Vagina (tissue), 2 donors: ENCODE measurements around the gene SLAMF9.

Source experiments
- CTCF ChIP-seq, 3 experiments: fragments of 450-650 bp in 2 of 3; fragments of 200-600 bp in 1 of 3; sonication (generic) in 1 of 3; IDR thresholded peaks; one replicate each; pipeline ENCODE4 v1.5.1; 2017 to 2019; ENCODE audit warnings: antibody characterized with exemption in 3 of 3, mild to moderate bottlenecking in 2 of 3, moderate library complexity in 2 of 3
- POLR2A ChIP-seq, 2 donors: fragments of 450-650 bp; IDR thresholded peaks; one replicate each; pipeline ENCODE4 v1.6.1; 2017; ENCODE audit warnings: antibody characterized with exemption in 2 of 2, mild to moderate bottlenecking in 2 of 2, moderate library complexity in 2 of 2

- TF ChIP-seq CTCF (IDR thresholded peaks at IDR 0.05) = no peak
- TF ChIP-seq POLR2A (IDR thresholded peaks at IDR 0.05) = no peak
Measured at GRCh38 chr1:159980786-159981185, 26.7 kb upstream of the SLAMF9 start.
